NB4 (cell line): ENCODE results near the gene CCBE1.

Source experiments
- DNase-seq: peaks from one replicate; pipeline ENCODE4 v3.0.0; 2010; ENCODE audit warnings: low read depth
- H3K4me3 ChIP-seq: one replicate; pipeline ENCODE4 v1.5.1; 2011; ENCODE audit warnings: mild to moderate bottlenecking, low read depth, low read length, moderate library complexity
- CTCF ChIP-seq: IDR thresholded peaks from one replicate; pipeline ENCODE4 v1.5.1; 2012; ENCODE audit warnings: low read depth, low read length
- MAX ChIP-seq: IDR thresholded peaks from 2 replicates; pipeline ENCODE4 v1.6.1; 2011; ENCODE audit warnings: low read depth, low read length
- MYC ChIP-seq: IDR thresholded peaks from 2 replicates; pipeline ENCODE4 v1.6.1; 2011; ENCODE audit warnings: low read depth, low read length
- POLR2A ChIP-seq: IDR thresholded peaks from 2 replicates; pipeline ENCODE4 v1.6.1; 2011; ENCODE audit warnings: mild to moderate bottlenecking; ENCODE audit not compliant: insufficient read length; ENCODE audit errors: extremely low read depth

CCBE1 gene

GRCh38 chr18:59512025-59512755 is 185.0 kb downstream of the CCBE1 start:
- TF ChIP-seq MYC (no peak), POLR2A (no peak), CTCF (no peak), MAX (no peak)
- no peak overlapping the region for H3K4me3 ChIP-seq
- DNase-seq = no peak

- TF ChIP-seq POLR2A (no peak), CTCF (no peak), MYC (no peak), MAX (no peak)
- DNase-seq = no peak
- no peak overlapping the region for H3K4me3 ChIP-seq
Observed at GRCh38 chr18:59509481-59510442, 187.5 kb downstream of the CCBE1 start.

GRCh38 chr18:59505356-59505755 is 191.9 kb downstream of the CCBE1 start:
- DNase-seq = no peak
- TF ChIP-seq MYC = no peak
- TF ChIP-seq CTCF = no peak
- no peak for TF ChIP-seq MAX
- TF ChIP-seq POLR2A = no peak
- H3K4me3 ChIP-seq = no peak overlapping the region

- no peak for DNase-seq
- no peak overlapping the region for H3K4me3 ChIP-seq
- TF ChIP-seq POLR2A (no peak), MAX (no peak), CTCF (no peak), MYC (no peak)
Observed at GRCh38 chr18:59502274-59503175, 194.7 kb downstream of the CCBE1 start.

GRCh38 chr18:59501920-59502273 is 195.3 kb downstream of the CCBE1 start:
- TF ChIP-seq CTCF (no peak), MAX (no peak)
- DNase-seq = no peak
- H3K4me3 ChIP-seq = no peak overlapping the region
